Effector CD8-positive, alpha-beta T cell (primary cell): ENCODE data around the gene TLR4.

Experiments used
- DNase-seq: peaks from one replicate; lab custom pipeline; 2025; lab: John Stamatoyannopoulos, UW
- total RNA-seq, 4 experiments: gene quantifications; one replicate each; lab custom pipeline; 2026; lab: John Stamatoyannopoulos, UW

Gene TLR4
- 0 to 0.12 (median 0) reads per million in 4 experiments for total RNA-seq

- DNase-seq, result no peak
These were observed at the start of gene TLR4 for GRCh38 chr9:117704024-117704575. TSS of gene TLR4 (plus strand) at chr9:117704403. CDS start at chr9:117704473, 70 bp downstream.

- DNase-seq, result no peak
These were observed 48.2 kb upstream of the TLR4 start for GRCh38 chr9:117656002-117656401.

- no peak for DNase-seq
These were observed 41.6 kb upstream of the TLR4 start for GRCh38 chr9:117662651-117663050.

- no peak for DNase-seq
These were observed 39.8 kb upstream of the TLR4 start for GRCh38 chr9:117664419-117664818.

- DNase-seq, result no peak
These were observed 38.4 kb upstream of the TLR4 start for GRCh38 chr9:117665601-117666385.

GRCh38 chr9:117671468-117671867, 32.7 kb upstream of the TLR4 start:
- DNase-seq, result no peak

- DNase-seq, result no peak
These were observed 31.8 kb upstream of the TLR4 start for GRCh38 chr9:117672369-117672768.

- no peak for DNase-seq
These were observed 26.6 kb upstream of the TLR4 start for GRCh38 chr9:117677572-117677971.

- DNase-seq, result no peak
These were observed 25.3 kb upstream of the TLR4 start for GRCh38 chr9:117678871-117679270.

- no peak for DNase-seq
These were observed 24.8 kb upstream of the TLR4 start for GRCh38 chr9:117679416-117679815.

- DNase-seq, result no peak
These were observed 22.3 kb upstream of the TLR4 start for GRCh38 chr9:117681888-117682287.

- DNase-seq, result no peak
These were observed 21.1 kb upstream of the TLR4 start for GRCh38 chr9:117682955-117683710.

- no peak for DNase-seq
These were observed 16.7 kb upstream of the TLR4 start for GRCh38 chr9:117687532-117687931.

GRCh38 chr9:117691367-117691766, 12.8 kb upstream of the TLR4 start:
- DNase-seq, result no peak

- no peak for DNase-seq
These were observed 8.0 kb upstream of the TLR4 start for GRCh38 chr9:117696154-117696553.

GRCh38 chr9:117697046-117697445, 7.2 kb upstream of the TLR4 start:
- no peak for DNase-seq

GRCh38 chr9:117703537-117703936, 666 bp upstream of the TLR4 start:
- DNase-seq, result no peak

GRCh38 chr9:117704597-117704996, 394 bp downstream of the TLR4 start:
- no peak for DNase-seq

GRCh38 chr9:117705386-117705785, 1.2 kb downstream of the TLR4 start:
- no peak for DNase-seq

GRCh38 chr9:117706421-117707116, 2.4 kb downstream of the TLR4 start:
- no peak for DNase-seq

GRCh38 chr9:117707561-117707960, 3.4 kb downstream of the TLR4 start:
- DNase-seq, result no peak

GRCh38 chr9:117709936-117710335, 5.7 kb downstream of the TLR4 start:
- no peak for DNase-seq
